ENCODE data around the gene MAPKAPK3. TPM values are rescaled to one million over a fixed set of nuclear protein-coding genes. Genes with fewer than 3 reads are reported as not detected.

Gene MAPKAPK3
- polyA plus RNA-seq, 5 donors, result 32.4 to 42.9 (median 34.7) TPM

DNA sequence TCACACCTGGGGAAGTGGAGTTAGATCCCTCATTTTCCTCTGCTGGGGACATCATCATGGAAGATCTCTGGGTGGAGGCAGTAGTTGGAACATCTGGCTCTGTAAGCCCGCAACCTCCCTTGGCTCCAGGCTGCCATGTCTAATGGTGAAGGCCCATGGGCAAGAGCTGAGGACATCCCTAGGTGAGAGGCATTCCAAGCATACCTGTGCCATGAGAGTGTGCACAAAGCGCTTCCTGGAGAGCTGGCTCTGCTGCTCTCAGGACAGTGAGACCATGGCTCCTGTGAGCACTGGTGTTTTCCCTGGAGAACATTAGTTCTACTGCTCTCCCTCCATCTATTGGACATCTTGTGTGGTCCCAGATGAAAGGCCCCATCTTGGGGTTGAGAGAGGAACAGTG, 7.7 kb downstream of the MAPKAPK3 start:
- no peak for DNase-seq

DNA sequence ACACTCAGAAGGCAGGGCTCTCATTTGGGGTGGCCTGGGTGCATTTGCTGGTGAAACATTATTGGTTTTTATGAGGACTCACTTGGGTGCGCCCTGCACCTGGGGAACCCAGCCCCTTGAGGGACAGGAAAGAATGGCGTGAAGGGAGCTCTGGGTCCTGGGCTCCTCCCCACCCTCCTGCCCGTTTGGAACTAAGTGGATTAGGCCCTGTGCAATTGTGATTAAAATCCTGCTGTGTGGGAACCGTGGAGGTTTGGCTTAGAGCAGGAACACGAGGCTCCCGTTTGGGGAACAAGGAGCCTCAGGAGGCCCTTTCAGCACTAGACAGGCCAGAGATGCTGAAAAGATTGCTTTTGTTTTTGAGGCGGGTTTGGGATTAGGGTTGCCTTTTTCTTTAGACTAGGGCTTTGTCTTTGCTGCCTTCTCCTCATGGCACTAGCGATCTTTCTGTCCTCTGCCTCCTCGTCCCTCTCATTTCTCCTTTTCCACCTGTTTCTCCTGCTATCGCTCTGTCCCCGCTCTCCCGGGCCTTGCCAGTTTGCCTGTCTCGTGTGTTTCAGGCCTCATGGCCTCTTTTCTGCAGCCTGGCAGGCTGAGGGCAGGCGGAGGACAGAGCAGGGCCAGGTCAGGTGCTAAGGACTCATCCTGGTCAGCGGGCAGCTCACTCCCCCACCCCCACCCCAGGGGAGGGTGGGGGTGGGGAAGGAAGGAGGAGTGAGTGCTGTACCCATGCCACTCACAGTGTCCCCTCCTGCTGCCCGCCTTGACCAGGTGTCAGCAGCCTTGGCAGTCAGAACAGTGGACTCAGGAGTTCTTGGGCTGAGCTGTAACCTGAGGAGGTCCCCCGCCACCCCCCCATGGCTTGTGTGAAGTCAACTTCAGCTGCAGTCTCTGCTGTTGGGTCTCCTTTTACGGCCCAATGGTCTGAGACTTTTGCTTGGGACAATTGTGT, 8.6 kb downstream of the MAPKAPK3 start:
- no peak for DNase-seq

DNA sequence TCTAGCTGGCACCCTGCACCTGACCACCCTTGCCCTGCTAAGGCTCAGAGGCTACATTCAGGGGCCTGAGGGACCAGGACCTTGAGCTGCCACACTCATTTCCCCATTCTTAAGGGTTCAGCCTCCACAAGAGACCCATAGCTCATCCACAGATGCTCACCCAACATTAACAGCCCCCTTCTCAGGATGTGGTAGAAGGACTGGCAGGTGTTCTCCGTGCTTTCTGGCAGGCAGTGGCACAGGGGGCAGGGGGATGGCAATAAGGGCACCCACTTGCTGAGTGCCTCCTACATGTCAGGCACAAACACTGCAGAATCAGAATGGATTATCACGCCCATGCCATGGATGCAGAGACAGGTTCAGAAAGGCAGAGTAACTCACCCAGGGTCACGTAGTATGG, 9.4 kb downstream of the MAPKAPK3 start:
- DNase-seq, result no peak

DNA sequence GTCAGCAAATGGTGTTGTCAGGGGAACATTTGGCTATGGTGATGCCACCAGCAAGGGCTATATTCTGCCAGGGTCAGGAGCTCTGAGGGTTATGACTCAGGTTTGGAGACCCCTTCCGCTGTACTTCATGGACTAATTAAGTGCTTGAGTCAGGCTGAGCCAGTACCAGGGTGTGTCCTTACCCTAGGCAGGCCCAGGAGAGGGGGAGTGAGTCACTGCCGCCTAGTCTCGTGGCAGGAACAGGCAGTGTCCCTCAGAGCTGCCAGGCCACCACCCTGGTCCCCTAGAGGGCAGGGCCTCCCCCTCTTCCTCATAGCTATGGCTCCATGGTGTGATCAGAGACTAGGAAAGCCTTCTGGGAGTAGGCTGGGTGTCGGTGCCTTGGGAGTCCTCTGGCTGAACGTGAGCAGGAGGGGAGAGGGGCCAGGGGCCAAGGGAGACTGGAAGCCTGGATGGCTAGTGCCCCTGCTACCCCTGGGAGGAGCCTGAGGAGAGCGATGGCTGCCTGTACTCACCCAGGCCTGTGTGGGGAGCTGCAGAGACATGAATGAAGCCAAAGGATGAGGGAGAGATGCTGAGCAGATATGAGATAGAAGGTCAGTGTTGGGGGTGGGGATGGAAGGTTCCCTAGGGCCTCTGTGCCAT, 10.6 kb downstream of the MAPKAPK3 start:
- no peak for DNase-seq

DNA sequence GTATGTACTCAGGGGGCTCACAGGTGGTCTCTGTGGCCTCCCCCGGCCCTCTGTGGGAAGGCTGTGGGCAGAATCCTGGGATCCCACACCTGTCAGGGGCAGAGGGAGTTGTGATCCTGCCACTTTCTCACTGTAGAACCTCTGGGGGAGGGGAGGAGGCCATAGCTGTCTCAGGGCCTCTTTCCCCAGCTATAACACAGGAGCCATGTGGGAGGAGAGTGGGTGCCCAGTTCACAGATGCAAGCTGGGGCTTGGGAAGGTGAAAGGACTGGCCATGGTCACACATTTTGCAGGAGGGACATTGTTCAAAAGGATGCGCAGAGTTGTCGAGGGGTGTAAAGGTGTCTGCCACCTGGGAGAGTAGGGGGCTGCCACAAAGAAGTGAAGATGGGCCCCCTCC, 11.7 kb downstream of the MAPKAPK3 start:
- no peak for DNase-seq

DNA sequence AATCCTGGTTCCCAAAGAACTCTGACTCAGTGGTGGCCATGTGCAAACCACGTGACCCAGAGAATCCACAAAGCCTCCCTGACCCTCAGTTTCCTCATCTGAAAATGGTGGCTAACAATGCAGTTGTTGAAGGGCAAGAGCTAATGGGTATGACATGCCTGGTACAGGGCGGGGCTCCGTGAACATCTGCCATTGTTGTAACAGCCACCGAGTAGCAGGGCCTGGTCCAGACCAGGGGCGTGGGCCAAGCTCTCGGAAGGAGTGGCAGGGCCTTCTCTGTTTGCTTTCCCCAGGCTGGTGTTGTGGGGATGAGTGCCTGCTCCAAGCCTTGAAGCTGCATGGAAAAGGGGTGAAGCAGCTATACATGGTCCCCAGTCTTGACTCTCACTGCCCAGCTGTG, 13.4 kb downstream of the MAPKAPK3 start:
- DNase-seq, result no peak

DNA sequence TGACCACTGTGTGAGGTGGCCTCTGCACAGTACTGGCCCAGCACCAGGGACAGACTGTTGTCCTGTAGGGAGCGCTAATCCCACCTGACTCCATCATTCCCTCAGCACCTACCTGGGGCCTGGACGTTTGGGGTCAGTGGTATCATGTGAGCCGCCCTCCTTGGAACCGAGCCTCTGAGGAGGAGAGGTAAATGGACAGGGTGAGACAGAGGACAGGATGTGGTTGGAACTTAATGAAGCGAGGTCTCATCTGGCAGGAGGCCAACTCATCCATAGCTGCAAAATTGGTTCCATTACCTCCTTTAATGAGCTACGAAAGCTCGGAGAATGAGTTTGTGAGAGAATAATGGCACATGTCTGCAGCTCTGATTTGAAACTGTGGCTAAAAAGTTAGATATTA, 13.9 kb downstream of the MAPKAPK3 start:
- no peak for DNase-seq

DNA sequence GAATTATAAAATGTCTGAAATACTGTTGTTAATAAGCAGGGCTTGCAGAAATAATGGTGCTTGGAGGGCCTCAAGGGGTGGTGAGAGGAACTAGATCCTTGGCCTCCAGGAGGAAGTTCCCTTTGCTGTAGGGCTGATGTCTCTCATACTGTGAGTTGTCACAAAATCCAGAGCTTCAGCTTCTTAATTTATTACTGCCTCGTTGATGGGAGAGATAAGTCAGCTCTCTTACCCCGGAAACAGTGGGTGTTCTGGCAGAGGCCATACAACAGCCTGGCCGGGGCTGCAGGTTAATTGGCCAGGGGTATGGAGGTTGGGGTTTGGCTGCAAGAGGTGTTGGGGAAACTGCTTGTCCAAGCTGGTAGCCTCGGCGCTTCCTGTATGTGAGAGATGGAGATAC, 15.5 kb downstream of the MAPKAPK3 start:
- no peak for DNase-seq

DNA sequence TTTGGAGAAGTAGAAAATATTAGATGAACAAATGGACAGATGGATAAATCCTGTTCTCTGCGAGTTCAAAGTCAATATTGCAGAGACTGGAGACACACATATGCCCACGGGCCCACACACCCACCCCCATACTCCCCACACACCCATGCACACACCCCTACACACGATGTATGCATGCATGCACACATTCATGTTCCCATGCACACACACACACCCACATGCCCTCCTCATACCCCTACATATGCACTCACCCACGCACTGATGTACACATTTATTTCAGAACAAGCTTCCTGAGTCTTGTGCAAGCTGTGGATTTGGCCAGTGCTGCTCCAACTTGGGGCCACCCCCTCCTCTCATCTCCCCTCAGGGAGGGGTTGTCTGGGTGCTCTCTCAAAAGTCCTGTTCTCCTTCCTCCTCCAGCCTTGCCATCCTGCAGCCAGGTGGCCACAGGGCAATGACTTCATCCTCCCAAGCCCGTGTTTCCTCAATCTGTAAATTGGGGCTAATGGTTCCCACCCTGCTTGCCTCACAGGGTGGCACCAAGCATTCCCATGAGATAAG, 16.4 kb downstream of the MAPKAPK3 start:
- no peak for DNase-seq

DNA sequence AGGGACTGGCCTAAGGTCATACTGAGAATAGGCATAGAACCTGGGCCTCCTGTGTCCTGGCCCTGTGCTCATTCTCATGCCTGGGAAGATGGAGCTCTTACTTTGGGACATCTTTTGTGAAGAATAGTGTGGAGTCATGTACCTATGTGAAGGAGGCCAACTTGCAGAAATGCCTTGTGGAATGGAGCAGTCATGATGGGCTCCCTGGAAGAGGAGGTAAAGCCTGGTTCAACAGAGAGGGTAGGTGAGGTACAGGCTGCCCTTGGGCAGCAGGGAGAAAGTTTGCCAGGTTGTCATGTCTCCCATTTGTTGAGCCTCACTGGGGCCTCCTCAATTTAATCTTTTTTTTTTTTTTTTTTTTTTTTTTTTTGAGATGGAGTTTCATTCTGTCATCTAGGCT, 18.1 kb downstream of the MAPKAPK3 start:
- DNase-seq, result no peak

DNA sequence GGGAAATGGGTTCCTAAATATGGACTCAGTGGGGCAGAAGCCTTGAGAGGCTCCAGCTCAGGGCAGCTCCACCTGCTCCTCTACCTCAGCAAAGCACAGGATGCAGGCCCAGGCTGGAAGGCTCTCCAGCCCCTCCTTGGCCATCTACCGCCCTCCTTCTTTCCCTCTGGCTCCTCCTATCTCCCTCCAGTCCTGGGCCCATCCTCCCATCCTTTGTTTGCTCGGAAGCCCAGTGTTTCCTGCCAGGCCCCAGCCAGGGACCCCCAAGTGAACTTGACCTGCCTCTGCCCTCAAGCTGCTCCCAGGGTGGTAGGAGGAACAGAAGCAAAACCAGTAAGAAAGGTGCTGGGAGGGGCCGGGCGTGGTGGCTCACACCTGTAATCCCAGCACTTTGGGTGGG, 20.1 kb downstream of the MAPKAPK3 start:
- DNase-seq, result no peak

DNA sequence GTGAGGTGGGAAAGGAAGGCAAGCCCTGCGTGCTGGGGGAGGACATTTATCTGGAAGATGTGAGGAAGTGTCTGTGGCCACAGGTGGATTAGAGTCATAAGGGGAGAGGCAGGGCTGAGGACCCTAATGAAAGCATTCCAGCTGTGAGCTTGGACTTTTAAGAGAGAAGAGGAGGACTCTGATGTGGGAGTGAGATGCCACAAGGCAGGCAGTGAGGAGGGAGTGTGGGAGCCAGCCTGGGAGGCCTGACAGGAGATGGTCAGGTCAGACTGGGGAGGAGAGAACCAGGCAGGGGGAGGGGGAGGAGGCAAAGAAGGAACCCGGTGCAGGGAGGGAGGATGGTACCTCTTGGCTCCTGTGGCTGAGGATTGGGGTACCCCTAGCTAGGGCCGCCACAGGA, 21.0 kb downstream of the MAPKAPK3 start:
- DNase-seq, result no peak

DNA sequence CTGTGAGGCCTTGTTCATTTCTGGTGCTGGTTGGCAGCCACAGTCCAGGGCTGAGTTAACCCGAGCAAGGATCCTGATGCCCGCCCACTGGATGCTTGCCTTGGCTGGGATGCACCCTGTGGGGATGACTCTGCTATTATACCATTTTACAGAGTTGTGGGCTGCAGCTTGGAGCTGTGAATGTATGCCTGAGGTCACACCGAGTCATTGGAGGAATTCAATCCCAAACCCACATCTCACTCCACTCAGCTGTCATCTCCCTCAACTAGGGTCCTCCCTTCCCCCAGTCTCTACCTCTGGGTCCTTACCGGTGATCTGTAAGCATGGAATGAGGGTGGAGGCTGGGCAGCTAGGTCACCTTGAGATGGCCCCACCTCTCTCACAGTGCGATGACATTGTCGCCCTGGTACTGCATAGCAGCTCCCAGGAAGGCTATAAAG, 22.1 kb downstream of the MAPKAPK3 start:
- no peak for DNase-seq

DNA sequence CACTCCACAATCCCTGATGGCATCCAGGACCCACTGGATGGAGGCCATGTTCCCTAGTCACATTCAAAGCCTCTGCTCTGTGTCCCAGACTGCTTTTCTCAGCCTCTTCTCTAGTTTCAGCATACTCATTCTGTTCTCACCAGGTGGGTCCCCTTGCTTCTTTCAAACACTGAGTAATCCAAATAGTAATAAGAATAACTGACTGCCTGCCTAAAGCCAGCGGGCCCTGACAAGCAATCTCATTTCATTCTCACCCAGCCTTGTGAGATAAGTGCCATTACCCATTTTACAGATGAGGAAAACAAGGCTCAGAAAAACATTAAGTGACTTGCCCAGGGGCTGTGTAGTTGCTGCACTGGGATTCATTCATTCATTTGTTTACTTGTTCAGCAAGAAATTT, 25.4 kb downstream of the MAPKAPK3 start:
- no peak for DNase-seq

DNA sequence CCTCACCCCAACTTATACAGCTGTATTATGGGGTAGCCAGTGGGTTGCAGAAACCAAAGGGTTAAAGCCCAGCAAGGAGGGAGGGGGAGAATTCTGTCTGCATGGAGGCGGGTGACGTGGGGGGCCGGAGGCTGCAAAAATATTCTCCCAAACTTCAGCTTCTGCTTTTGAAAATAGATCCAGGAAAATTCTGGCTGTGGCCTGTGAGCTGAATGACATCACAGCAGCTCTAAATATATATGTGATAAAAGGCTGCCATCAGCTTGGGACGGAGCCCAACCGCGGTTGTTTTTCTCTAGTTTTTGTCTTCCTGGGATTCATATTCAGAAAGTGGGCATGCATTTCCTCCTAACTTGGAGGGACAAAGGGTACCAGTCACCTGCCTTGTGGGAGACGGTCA, 27.6 kb downstream of the MAPKAPK3 start:
- peak; percentile 52 to 66 for DNase-seq

DNA sequence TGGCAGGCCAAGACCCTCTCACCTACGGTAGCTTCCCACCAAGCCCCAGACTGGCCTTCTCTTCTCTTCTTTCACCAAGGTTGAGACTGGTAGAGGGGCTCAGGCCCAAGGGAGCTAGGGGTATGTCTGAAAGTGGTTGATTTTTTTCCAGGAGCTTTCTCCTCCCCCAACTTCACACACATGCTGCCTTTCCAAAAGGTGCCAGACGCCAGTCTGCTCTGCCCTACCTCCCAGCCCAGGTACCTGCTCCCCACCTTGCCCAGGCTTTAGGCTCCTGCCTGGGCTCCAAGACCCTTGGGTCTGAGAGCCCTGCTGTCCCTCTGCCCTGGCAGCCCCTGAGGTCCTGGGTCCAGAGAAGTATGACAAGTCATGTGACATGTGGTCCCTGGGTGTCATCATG, 28.4 kb downstream of the MAPKAPK3 start:
- no peak for DNase-seq

DNA sequence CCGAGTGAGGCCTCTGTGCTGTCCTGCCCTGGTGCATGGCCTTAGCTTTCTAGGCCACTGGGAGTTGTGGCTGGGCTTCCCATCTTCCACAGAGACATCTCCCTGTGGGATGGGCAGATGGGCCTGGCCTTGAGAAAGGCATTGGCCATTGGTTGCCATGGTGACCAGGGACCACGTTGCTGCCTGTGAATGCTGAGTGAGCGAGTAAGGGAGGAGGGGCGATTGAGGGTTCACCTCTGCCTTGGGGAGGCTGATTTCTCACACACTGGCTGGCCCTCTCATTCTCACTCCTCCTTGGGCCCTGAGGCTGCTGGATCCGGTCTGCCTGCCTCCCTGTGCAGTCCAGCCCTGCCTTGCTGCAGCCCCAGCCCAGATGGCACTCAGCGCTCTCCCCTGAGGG, 31.4 kb downstream of the MAPKAPK3 start:
- DNase-seq, result no peak

DNA sequence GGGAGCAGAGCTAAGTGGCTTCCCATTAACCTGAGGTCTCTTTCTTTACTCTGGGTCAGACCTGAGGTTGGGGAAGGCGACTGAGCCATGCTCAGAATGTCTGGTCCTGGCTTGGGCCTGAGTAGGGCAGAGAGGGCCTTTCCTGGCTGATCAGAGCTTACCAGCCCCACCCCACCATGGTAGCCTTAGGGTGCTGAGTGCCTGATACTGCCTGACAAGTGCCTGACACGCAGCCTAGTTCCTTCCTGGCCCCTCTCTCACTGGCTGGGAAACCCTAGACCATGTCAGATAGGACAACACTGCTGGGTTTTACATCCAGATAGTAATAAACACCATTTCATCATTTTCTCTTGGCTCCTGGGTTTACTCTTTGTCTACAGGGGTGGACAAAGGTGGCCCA, 32.0 kb downstream of the MAPKAPK3 start:
- no peak for DNase-seq

DNA sequence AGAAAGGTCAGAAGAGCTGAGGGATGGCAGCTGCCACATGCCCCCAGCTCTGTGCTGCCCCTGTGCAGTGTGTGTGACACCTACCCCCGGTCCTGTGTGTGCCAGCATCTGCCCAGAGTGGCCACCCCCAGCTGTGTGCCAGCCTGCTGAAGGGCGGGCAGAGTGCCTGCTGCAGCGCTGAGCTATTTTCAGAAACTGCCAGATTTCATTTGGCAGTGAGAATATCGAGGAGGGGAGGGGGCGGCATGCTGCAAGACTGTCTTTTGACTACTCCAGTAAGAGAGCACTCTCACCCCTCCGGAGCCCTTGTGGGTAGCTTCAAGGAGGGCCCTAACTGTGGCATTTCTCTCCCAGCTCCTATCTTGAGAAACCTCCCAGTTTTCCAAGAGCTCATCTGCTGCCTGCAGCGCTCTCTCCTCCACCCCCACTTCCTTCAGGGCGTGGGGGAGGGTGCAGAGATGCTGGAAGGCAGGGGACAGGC, 32.5 kb downstream of the MAPKAPK3 start:
- no peak for DNase-seq

DNA sequence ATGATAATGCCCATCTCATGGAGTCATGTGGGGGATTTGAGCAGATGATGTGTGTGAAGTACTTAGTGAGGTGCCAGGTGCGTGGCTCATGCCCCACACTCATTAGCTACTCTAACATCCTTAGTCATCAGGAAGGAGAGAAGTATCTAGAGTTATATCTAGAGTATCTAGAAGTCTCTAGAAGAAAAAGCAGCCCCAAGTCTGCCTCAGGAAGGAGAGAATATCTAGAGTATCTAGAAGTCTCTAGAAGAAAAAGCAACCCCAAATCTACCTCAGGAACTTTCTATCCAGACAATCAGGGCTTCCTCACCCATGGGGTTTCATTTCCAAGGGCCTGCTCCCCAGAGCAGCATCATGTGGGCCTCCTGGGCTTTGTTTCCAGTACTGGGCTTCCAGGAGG, 33.1 kb downstream of the MAPKAPK3 start:
- no peak for DNase-seq

DNA sequence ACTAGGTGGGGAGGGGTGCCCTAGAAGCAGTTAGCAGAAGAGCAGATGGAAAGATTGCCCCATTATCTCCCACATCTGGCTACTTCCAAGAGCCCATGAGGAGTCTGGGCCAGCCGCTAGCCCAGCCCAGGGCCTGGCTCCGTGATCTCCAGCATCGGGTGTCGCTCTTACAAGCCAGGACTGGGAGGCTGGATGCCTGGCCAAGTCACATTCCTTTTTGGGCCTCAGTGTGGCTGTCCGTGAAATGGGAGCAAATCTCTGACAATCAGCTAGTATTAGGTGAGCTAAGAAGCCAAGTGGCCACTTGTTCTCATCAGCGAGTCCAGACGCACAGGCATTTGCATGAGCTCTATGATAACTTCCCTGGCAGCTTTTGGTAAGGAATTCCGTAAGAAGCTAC, 34.5 kb downstream of the MAPKAPK3 start:
- DNase-seq, result no peak

DNA sequence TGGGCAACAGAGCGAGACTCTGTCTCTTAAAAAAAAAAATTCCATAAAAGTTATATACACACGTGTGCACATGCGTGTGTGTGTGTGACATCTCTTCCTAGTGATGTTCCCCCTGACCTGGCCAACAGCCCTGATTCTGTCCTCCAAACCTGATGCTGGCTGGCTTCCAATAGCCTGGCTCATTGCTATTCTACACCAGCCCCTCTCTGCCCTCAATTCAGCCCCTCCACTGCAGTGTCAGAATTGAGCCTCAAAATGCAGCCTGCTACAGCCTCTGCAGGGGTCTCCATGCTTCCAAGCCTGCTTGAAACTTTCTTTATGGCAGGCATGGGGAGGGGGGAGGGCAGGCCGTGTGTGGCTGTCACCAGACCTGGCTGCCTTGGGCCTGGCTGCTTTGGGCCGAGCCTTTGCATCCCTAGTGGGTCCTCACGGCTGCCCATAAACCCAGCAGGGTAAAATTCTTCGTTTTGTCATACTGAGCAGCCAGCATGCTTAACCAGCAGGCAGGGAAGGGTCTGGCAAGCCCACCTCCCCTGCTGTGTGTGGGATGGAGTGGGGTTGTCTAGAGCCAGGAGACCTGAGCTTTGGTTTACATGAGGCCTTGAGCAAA, 35.1 kb downstream of the MAPKAPK3 start:
- DNase-seq, result no peak
